Breast epithelium (tissue), 4 donors: ENCODE data around the gene FDCSP. TPM values are rescaled to one million over a fixed set of nuclear protein-coding genes. Genes with fewer than 3 reads are reported as not detected.

Experiments used
- DNase-seq, 2 donors: peaks; one replicate each; pipeline ENCODE4 v3.0.0-alpha.2; 2019; ENCODE audit warnings: low spot score in 2 of 2
- H3K27ac ChIP-seq, 2 donors: fragments of 200-600 bp; sonication (generic) in 1 of 2; one replicate each; pipeline ENCODE4 v1.5.1; 2016 to 2019; ENCODE audit warnings: mild to moderate bottlenecking in 1 of 2
- H3K27me3 ChIP-seq, 2 donors: fragments of 200-600 bp; sonication (generic) in 1 of 2; one replicate each; pipeline versions ENCODE4 v1.5.1 to v1.6.0; 2017 to 2019; ENCODE audit warnings: control low read depth in 1 of 2, mild to moderate bottlenecking in 1 of 2
- H3K36me3 ChIP-seq: fragments of 200-600 bp; one replicate; pipeline ENCODE4 v1.5.1; 2019
- H3K4me1 ChIP-seq, 2 donors: fragments of 200-600 bp; sonication (generic); one replicate each; pipeline ENCODE4 v1.5.1; 2016 to 2019; ENCODE audit warnings: control low read depth in 1 of 2
- H3K4me3 ChIP-seq, 3 donors: fragments of 200-600 bp; sonication (generic); 1 replicate in 2 of 3; 2 replicates in 1 of 3; pipeline ENCODE4 v1.5.1; 2016 to 2019; ENCODE audit warnings: mild to moderate bottlenecking in 3 of 3, moderate library complexity in 2 of 3
- H3K9me3 ChIP-seq, 2 donors: fragments of 200-600 bp; sonication (generic) in 1 of 2; one replicate each; pipeline ENCODE4 v1.5.1; 2016 to 2019; ENCODE audit warnings: control low read depth in 1 of 2
- CTCF ChIP-seq, 3 donors: fragments of 450-650 bp; IDR thresholded peaks; one replicate each; pipeline ENCODE4 v1.5.1; 2016 to 2017; ENCODE audit warnings: antibody characterized with exemption in 3 of 3, mild to moderate bottlenecking in 3 of 3, moderate library complexity in 3 of 3
- POLR2A ChIP-seq: fragments of 450-650 bp; IDR thresholded peaks from one replicate; pipeline ENCODE4 v1.6.1; 2016; ENCODE audit warnings: antibody characterized with exemption, mild to moderate bottlenecking, moderate library complexity
- POLR2AphosphoS5 ChIP-seq, 3 donors: sonication (generic); formaldehyde crosslinking; IDR thresholded peaks; one replicate each; pipeline ENCODE4 v1.6.1; 2017; ENCODE audit warnings: antibody characterized with exemption in 3 of 3
- intact Hi-C: fragments of 100-400 bp; cut with DNase I; formaldehyde crosslinking; loops from one replicate; pipeline ENCODE4 v1.15.1; 2023; ENCODE audit warnings: low total_unique reads
- total RNA-seq, 3 donors: library from RNA; depleted of rRNA; stranded (reverse); fragments of >200 nt; gene quantifications; one replicate each; pipeline ENCODE4 v1.1.0, GENCODE V29; 2016

Gene FDCSP
- total RNA-seq, result 10 to 100 TPM in 2 of 3 donors, not detected in 1; 13.4 to 78.2 TPM

- no peak within 1 kb of the TSS for H3K4me3 ChIP-seq
- intact Hi-C loops, result no loop called here
- no peak for DNase-seq
- no peak for TF ChIP-seq POLR2A
- no peak for TF ChIP-seq POLR2AphosphoS5 (IDR thresholded peaks at IDR 0.05)
- TF ChIP-seq CTCF (IDR thresholded peaks at IDR 0.05), result no peak
- H3K27ac ChIP-seq, result no peak within 1 kb of the TSS
- H3K27me3 ChIP-seq, result no peaks in the 10 kb centered on the region
- no peaks in the 10 kb centered on the region for H3K4me1 ChIP-seq
- H3K9me3 ChIP-seq, result no peaks in the 10 kb centered on the region
- no peaks in the 10 kb centered on the region for H3K36me3 ChIP-seq
Observed at GRCh38 chr4:70225824-70226223, at the start of gene FDCSP. TSS of gene FDCSP (plus strand) at chr4:70226124. CDS start at chr4:70231195, 5,071 bp downstream.

DNA sequence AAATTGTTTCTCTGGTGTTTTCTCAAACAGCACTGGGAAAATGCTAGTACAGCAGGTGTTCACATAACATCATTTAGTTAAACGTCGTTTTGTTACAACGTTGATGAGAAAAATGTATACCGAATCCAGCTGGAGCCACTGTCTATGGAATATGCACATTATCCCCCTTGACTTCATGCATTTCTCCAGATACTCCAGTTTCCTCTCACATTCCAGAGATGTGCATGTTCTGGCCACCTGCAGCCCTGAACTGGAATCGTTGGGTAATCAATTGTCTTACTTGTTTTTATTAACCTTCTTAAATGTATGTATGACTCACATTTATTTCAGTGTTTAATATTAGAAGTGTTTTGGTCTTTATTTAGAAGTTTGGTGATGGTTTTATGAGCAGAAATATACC, 48.8 kb upstream of the FDCSP start:
- intact Hi-C loops, result no loop called here
- TF ChIP-seq CTCF (IDR thresholded peaks at IDR 0.05), result no peak

DNA sequence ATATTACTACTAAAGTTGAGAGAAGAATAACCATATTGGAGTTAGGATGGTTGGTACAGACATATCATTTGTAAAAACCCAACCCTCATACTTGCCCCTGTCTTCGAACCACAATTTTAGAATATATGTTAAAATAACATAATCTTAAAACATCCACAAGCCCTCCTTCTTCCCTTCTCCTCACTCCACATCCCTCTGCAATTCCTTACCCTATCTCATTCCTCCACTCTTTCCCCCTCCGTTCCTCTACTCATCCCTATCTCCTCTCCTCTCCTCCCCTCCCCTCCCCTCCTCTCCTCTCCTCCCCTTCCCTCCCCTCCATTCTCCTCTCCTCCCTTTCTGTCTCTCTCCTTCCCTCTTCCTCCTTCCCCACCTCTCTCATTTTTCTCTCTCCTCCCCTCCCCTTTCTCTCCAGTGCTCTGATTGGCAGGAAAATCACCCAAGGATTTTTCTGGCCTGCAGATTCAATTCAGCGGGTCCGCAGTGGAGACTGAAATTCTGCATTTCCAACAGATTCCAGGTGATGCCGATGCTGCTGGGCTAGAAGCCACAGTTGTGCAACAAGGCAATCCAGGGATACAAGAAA, 47.8 kb upstream of the FDCSP start:
- H3K4me1 ChIP-seq, result no peaks in the 10 kb centered on the region
- no peaks in the 10 kb centered on the region for H3K9me3 ChIP-seq
- H3K27me3 ChIP-seq, result no peaks in the 10 kb centered on the region
- DNase-seq, result no peak
- H3K4me3 ChIP-seq, result no peak overlapping the region
- TF ChIP-seq POLR2AphosphoS5 (IDR thresholded peaks at IDR 0.05) (no peak), POLR2A (no peak), CTCF (IDR thresholded peaks at IDR 0.05) (no peak)
- no peak overlapping the region for H3K27ac ChIP-seq
- H3K36me3 ChIP-seq, result no peaks in the 10 kb centered on the region
- intact Hi-C loops, result no loop called here

More for the DNA sequence above, 48.8 kb upstream of the FDCSP start:
- H3K9me3 ChIP-seq, result no peaks in the 10 kb centered on the region
- H3K27me3 ChIP-seq, result no peaks in the 10 kb centered on the region
- H3K4me1 ChIP-seq, result no peaks in the 10 kb centered on the region
- no peaks in the 10 kb centered on the region for H3K36me3 ChIP-seq
- no peak for DNase-seq
- no peak overlapping the region for H3K4me3 ChIP-seq
- no peak overlapping the region for H3K27ac ChIP-seq

- H3K4me3 ChIP-seq, result no peak overlapping the region
- H3K27ac ChIP-seq, result no peak overlapping the region
- no peaks in the 10 kb centered on the region for H3K27me3 ChIP-seq
- no peaks in the 10 kb centered on the region for H3K9me3 ChIP-seq
- H3K4me1 ChIP-seq, result no peaks in the 10 kb centered on the region
- intact Hi-C loops, result no loop called here
- DNase-seq, result no peak
- H3K36me3 ChIP-seq, result no peaks in the 10 kb centered on the region
- TF ChIP-seq POLR2AphosphoS5 (IDR thresholded peaks at IDR 0.05), result no peak
- no peak for TF ChIP-seq CTCF (IDR thresholded peaks at IDR 0.05)
- TF ChIP-seq POLR2A, result no peak
Observed at GRCh38 chr4:70179811-70180210, 46.1 kb upstream of the FDCSP start.

DNA sequence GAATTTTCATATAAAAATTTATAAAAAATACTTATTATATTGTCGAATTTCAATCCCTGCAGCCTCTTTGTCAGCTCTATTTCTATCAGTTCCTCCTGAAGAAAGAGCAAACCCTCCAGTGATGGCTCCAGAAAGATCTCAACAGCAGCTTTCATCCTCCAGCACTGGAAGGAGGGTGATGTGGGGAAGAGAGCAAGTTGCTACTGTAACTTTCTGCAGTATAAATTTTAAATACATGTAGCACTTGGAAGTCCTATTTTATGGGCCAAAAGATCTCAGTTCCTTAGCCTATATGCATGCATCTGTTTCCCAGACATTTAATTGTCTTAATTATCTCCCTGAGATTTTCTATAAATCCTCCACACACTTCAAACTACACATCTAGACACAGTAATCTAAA, 44.1 kb upstream of the FDCSP start:
- H3K4me3 ChIP-seq, result no peak overlapping the region
- no peaks in the 10 kb centered on the region for H3K36me3 ChIP-seq
- no peak overlapping the region for H3K27ac ChIP-seq
- no peaks in the 10 kb centered on the region for H3K9me3 ChIP-seq
- no peaks in the 10 kb centered on the region for H3K27me3 ChIP-seq
- no peak for DNase-seq
- no peak for TF ChIP-seq POLR2A
- TF ChIP-seq POLR2AphosphoS5 (IDR thresholded peaks at IDR 0.05), result no peak
- TF ChIP-seq CTCF (IDR thresholded peaks at IDR 0.05), result no peak
- H3K4me1 ChIP-seq, result no peaks in the 10 kb centered on the region
- intact Hi-C loops, result no loop called here
